MM.1S (cell line): ENCODE measurements around the gene IGFN1.

Experiments used
- EZH2 ChIP-seq: fragments of 300-600 bp; sonication (generic); optimal IDR thresholded peaks from 2 replicates; pipeline ENCODE3; 2017; ENCODE audit warnings: low read depth, mild to moderate bottlenecking, antibody characterized with exemption, low read length, mixed read lengths
- TF ChIP-seq, protein P1 (sequence below): fragments of 300-600 bp; sonication (generic); IDR thresholded peaks from 2 replicates; pipeline ENCODE4 v1.5.1; 2016; ENCODE audit warnings: antibody characterized with exemption, low read length, mixed read lengths

DNA sequence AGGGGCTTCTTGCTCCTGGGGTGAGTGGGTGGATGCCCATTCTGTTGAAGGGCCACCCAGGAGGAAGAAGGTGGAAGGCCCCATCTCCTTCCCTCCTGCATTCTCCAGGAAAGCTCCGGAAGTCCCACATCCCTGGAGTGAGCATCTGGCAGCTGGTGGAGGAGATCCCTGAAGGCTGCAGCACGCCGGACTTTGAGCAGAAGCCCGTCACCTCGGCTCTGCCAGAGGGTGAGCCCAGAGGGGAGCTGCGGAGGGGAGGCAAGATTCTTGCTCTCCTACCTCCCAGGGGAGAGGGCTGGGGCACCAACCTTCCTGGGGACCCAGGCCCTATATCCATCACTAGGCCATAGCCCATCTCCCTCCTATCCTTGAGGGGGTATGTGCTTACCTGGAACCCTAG, 3.4 kb downstream of the IGFN1 start:
- TF ChIP-seq, protein P1, sequence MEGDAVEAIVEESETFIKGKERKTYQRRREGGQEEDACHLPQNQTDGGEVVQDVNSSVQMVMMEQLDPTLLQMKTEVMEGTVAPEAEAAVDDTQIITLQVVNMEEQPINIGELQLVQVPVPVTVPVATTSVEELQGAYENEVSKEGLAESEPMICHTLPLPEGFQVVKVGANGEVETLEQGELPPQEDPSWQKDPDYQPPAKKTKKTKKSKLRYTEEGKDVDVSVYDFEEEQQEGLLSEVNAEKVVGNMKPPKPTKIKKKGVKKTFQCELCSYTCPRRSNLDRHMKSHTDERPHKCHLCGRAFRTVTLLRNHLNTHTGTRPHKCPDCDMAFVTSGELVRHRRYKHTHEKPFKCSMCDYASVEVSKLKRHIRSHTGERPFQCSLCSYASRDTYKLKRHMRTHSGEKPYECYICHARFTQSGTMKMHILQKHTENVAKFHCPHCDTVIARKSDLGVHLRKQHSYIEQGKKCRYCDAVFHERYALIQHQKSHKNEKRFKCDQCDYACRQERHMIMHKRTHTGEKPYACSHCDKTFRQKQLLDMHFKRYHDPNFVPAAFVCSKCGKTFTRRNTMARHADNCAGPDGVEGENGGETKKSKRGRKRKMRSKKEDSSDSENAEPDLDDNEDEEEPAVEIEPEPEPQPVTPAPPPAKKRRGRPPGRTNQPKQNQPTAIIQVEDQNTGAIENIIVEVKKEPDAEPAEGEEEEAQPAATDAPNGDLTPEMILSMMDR, result no peak
- no peak for TF ChIP-seq EZH2
